ENCODE results near the gene VEGFD. TPM values are rescaled to one million over a fixed set of nuclear protein-coding genes. Genes with fewer than 3 reads are reported as not detected.

Gene VEGFD
- total and polyA plus RNA-seq, 9 of the 15 experiments (the other 6 are each of a cell fraction or from before 2014, with no cell fraction given) = 0.03 TPM; not detected in 8

- Histone ChIP-seq H4K20me1 (replicated peaks; ENCODE audit: control insufficient read depth, insufficient read depth, low read length) (no peaks in the 10 kb centered on the region), H3K79me2 (ENCODE audit: control insufficient read depth, insufficient read depth, low read length) (no peaks in the 10 kb centered on the region), H3K9me3 (replicated peaks; ENCODE audit: control insufficient read depth, insufficient read depth, low read depth, low read length) (no peaks in the 10 kb centered on the region), H3K9ac (ENCODE audit: insufficient read depth in 1 of 2, low read depth in 2 of 2, low read length in 2 of 2) (no peak overlapping the region), H3K4me1 (replicated peaks in 1 of 2; ENCODE audit: control insufficient read depth in 2 of 2, insufficient read depth in 2 of 2, low read length in 2 of 2) (no peaks in the 10 kb centered on the region), H3K36me3 (ENCODE audit: control insufficient read depth, insufficient read depth, low read length) (no peaks in the 10 kb centered on the region), H2AFZ (ENCODE audit: low read depth, low read length) (no peak overlapping the region), H3K27ac (ENCODE audit: extremely low read depth, low read depth, low read length) (no peak overlapping the region), H3K4me2 (ENCODE audit: insufficient read depth, low read length) (no peak overlapping the region), H3K9me1 (ENCODE audit: control insufficient read depth, insufficient read depth, low read length) (no peaks in the 10 kb centered on the region), H3K27me3 (ENCODE audit: control insufficient read depth in 2 of 2, insufficient read depth in 2 of 2, low read length in 2 of 2) (peaks cover 0 to 6% of the 10 kb centered on the region in 2 experiments; a peak in 3 of 5 replicates), H3K4me3 (no peak overlapping the region)
- ATAC-seq = no peak
- BruUV-seq (replicated peaks) = no TSS peak
- ChIA-PET POLR2A (no interaction called here), CTCF (ENCODE audit: low intra/inter-chr PET ratio) (no interaction called here)
- no peak for DNase-seq (ENCODE audit: extremely low read depth in 1 of 4, low spot score in 3 of 4)
- in situ Hi-C loops (cut with MboI) = loop anchor here (10.0 to 25.0 kb wide), 2 partner anchors 119 to 222 kb away; no protein-coding TSS in a partner anchor
- WGBS (ENCODE audit: insufficient coverage, low coverage, missing lambda C conversion rate) = 2% methylated on average over 4 of the region's 5 CpGs
- intact Hi-C loops (cut with micrococcal nuclease) = loop anchor here (10.0 kb wide), 1 partner anchor 312 kb away; no protein-coding TSS in a partner anchor
- no peak for TF ChIP-seq PBX2 (CRISPR knock-in tag; IDR thresholded peaks at IDR 0.05; ENCODE audit: low read depth)
- TF ChIP-seq PBX2 (tag; conservative IDR thresholded peaks at IDR 0.05; ENCODE audit: low read depth) = peak; percentile 45
- TF ChIP-seq ZNF77 (CRISPR knock-in tag; IDR thresholded peaks at IDR 0.05) = no peak
- peak; percentile 11 for TF ChIP-seq MEIS2 (IDR thresholded peaks at IDR 0.05; ENCODE audit: partially characterized antibody)
- TF ChIP-seq RBM17 (IDR thresholded peaks at IDR 0.05; ENCODE audit: borderline replicate concordance, low read depth, low read length) = no peak
- FAIRE-seq = no peak
Measured at GRCh38 chrX:15343075-15343476, 41.1 kb downstream of the VEGFD start.
